RWPE1 (cell line): ENCODE results near the gene IL32.
A peak's percentile ranks its signal among the peaks of the same experiment; 100 is the strongest.

Experiments
- CTCF ChIA-PET: fragments of 350-600 bp; sonication (Branson Sonifier 250); formaldehyde crosslinking; extraction: SDS; loops from one replicate; lab custom pipeline; 2021; lab: Yijun Ruan, JAX
- POLR2A ChIA-PET: fragments of 400-600 bp; formaldehyde crosslinking; extraction: SDS; loops from one replicate; lab custom pipeline; 2020; ENCODE audit warnings: antibody characterized with exemption; ENCODE audit not compliant: low non-redundant PET; lab: Yijun Ruan, JAX
- DNase-seq: peaks from one replicate; pipeline ENCODE4 v3.0.0; 2012; ENCODE audit warnings: low spot score
- H3K27ac ChIP-seq: fragments of 450-650 bp; 2 replicates; pipeline ENCODE4 v1.5.1; 2017
- TF ChIP-seq, protein P1 (sequence below): fragments of 450-650 bp; conservative IDR thresholded peaks from 2 replicates; pipeline ENCODE4 v1.5.1; 2017; ENCODE audit warnings: low read depth, mild to moderate bottlenecking

IL32 gene

GRCh38 chr16:3089717-3090592 lies 24.5 kb downstream of the IL32 start:
- CTCF ChIA-PET, result interaction anchor here (0.7 to 1.4 kb wide), 2 partner anchors 30 to 46 kb away, joined by 3 to 4 read pairs; no protein-coding TSS in a partner anchor
- TF ChIP-seq, protein P1, sequence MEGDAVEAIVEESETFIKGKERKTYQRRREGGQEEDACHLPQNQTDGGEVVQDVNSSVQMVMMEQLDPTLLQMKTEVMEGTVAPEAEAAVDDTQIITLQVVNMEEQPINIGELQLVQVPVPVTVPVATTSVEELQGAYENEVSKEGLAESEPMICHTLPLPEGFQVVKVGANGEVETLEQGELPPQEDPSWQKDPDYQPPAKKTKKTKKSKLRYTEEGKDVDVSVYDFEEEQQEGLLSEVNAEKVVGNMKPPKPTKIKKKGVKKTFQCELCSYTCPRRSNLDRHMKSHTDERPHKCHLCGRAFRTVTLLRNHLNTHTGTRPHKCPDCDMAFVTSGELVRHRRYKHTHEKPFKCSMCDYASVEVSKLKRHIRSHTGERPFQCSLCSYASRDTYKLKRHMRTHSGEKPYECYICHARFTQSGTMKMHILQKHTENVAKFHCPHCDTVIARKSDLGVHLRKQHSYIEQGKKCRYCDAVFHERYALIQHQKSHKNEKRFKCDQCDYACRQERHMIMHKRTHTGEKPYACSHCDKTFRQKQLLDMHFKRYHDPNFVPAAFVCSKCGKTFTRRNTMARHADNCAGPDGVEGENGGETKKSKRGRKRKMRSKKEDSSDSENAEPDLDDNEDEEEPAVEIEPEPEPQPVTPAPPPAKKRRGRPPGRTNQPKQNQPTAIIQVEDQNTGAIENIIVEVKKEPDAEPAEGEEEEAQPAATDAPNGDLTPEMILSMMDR, result no peak
- POLR2A ChIA-PET, result no interaction called here
- no peak overlapping the region for H3K27ac ChIP-seq
- no peak for DNase-seq

- TF ChIP-seq, protein P1, result no peak
- no peak for DNase-seq
- CTCF ChIA-PET, result interaction anchor here (1.0 kb wide), 1 partner anchor 33 kb away, joined by 6 read pairs; no protein-coding TSS in a partner anchor
- POLR2A ChIA-PET, result no interaction called here
- no peak overlapping the region for H3K27ac ChIP-seq
Observed at GRCh38 chr16:3091551-3091950, 26.1 kb downstream of the IL32 start.

DNA sequence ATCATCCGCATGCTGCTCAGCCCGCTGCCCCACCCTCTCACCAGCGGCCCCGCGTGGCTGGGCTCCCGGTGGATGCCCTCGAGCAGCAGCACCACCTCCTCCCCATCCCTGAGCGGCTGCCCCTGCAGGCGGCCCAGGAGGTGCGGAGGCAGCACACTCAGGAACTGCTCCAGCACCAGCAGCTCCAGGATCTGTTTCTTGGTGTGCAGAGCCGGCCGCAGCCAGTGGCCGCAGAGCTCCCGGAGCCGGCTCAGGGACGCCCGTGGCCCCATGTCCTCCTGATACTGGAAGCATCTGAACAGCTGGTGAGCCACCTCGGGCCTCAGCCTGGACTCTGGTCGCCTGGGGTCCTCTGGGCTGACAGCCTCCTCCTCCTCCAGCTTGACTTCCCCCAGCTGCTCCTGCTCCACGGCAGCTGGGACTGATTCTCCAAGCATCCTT lies 27.1 kb downstream of the IL32 start:
- ChIA-PET POLR2A (interaction anchor here (1.3 kb wide), 1 partner anchor 14 kb away, joined by 5 read pairs; no protein-coding TSS in a partner anchor), CTCF (no interaction called here)
- H3K27ac ChIP-seq, result no peak overlapping the region
- DNase-seq, result no peak
- TF ChIP-seq, protein P1, result no peak

DNA sequence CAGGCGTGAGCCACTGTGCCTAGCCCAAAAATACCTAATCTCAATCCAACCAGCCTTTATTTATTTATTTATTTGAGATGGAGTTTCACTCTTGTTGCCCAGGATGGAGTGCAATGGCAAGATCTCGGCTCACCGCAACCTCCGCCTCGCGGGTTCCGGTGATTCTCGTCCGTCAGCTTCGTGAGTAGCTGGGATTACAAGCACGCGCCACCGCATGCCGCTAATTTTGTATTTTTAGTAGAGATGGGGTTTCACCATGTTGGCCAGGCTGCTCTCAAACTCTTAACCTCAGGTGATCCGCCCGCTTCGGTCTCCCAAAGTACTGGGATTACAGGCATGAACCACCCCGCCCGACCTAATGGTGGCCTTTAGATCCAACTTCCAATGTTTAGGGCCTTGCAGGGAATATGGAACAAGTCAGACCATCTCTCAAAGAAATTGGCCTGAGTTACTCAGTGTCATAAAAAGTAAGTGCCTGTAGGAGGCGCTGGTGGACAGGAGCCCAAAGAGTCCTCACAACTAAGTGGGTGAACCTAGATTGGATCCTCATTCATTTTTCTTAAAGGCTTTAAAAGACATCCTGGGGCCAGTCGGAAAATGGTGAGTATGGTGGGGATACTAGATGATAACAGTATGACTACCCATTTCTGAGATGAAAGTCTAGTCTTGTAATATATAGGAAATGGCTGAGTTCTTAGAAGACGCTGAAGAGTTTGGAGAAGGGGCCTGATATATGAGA lies 29.0 kb downstream of the IL32 start:
- TF ChIP-seq, protein P1, result peak; percentile 29
- ChIA-PET POLR2A (no interaction called here), CTCF (no interaction called here)
- DNase-seq, result no peak
- H3K27ac ChIP-seq, result no peak overlapping the region

- no peak overlapping the region for H3K27ac ChIP-seq
- no peak for DNase-seq
- POLR2A ChIA-PET, result interaction anchor here (0.7 kb wide), 1 partner anchor 48 kb away, joined by 9 read pairs; no protein-coding TSS in a partner anchor
- CTCF ChIA-PET, result interaction anchor here (0.6 to 1.4 kb wide), 3 partner anchors 8 to 400 kb away, joined by 3 to 6 read pairs (median 3); no protein-coding TSS in a partner anchor
- TF ChIP-seq, protein P1, result no peak
Observed at GRCh38 chr16:3095869-3096268, 30.4 kb downstream of the IL32 start.

- POLR2A ChIA-PET, result no interaction called here
- TF ChIP-seq, protein P1, result no peak
- DNase-seq, result no peak
- CTCF ChIA-PET, result interaction anchor here (0.5 to 1.4 kb wide), 4 partner anchors 9 to 400 kb away, joined by 3 to 6 read pairs (median 3); no protein-coding TSS in a partner anchor
- H3K27ac ChIP-seq, result no peak overlapping the region
Observed at GRCh38 chr16:3096362-3096761, 30.9 kb downstream of the IL32 start.
